SK-N-SH (cell line): ENCODE results near the gene JPH3.

Source experiments
- CTCF ChIP-seq: fragments of 200-600 bp; sonication (generic); IDR thresholded peaks from 2 replicates; pipeline ENCODE4 v1.6.1; 2017; ENCODE audit warnings: antibody characterized with exemption, mild to moderate bottlenecking, moderate library complexity
- EP300 ChIP-seq, 2 experiments: IDR thresholded peaks; 2 replicates each; pipeline versions ENCODE4 v1.4.0 to v1.6.1; 2012; ENCODE audit warnings: borderline replicate concordance in 1 of 2, low read depth in 1 of 2, low read length in 1 of 2
- EZH2phosphoT487 ChIP-seq: fragments of 200-600 bp; sonication (generic); IDR thresholded peaks from 2 replicates; pipeline ENCODE4 v1.6.1; 2017; ENCODE audit warnings: low read depth, mixed run types, mild to moderate bottlenecking, antibody characterized with exemption, moderate library complexity, borderline replicate concordance
- GATA2 ChIP-seq: sonication (generic); formaldehyde crosslinking; IDR thresholded peaks from 2 replicates; pipeline ENCODE4 v1.5.0; 2020; ENCODE audit warnings: mild to moderate bottlenecking, missing genetic modification reagents
- MAX ChIP-seq: IDR thresholded peaks from 2 replicates; pipeline ENCODE4 v1.4.0; 2012; ENCODE audit warnings: low read depth
- NFIC ChIP-seq: IDR thresholded peaks from 2 replicates; pipeline ENCODE4 v1.4.0; 2012; ENCODE audit warnings: borderline replicate concordance
- POLR2AphosphoS5 ChIP-seq: IDR thresholded peaks from 2 replicates; pipeline ENCODE4 v1.6.1; 2012; ENCODE audit warnings: low read depth, low read length
- REST ChIP-seq: IDR thresholded peaks from 2 replicates; pipeline ENCODE4 v1.6.1; 2012; ENCODE audit warnings: mild to moderate bottlenecking, low read depth, low read length, moderate library complexity
- SMC3 ChIP-seq: IDR thresholded peaks from 2 replicates; pipeline ENCODE4 v1.6.1; 2012; ENCODE audit warnings: low read depth, low read length, improper control_type of control experiment
- TAF1 ChIP-seq: IDR thresholded peaks from 2 replicates; pipeline ENCODE4 v1.6.1; 2012; ENCODE audit warnings: low read depth, mild to moderate bottlenecking, low read length, moderate library complexity, borderline replicate concordance
- TCF12 ChIP-seq: IDR thresholded peaks from 2 replicates; pipeline ENCODE4 v1.4.0; 2012
- YY1 ChIP-seq: IDR thresholded peaks from 2 replicates; pipeline ENCODE4 v1.4.0; 2012; ENCODE audit warnings: low read depth, mild to moderate bottlenecking

GRCh38 chr16:87696726-87697125, 94.4 kb downstream of the JPH3 start:
- TF ChIP-seq TAF1 (no peak), CTCF (no peak), EP300 (IDR thresholded peaks at IDR 0.05; ENCODE audit: borderline replicate concordance in 1 of 2, low read depth in 1 of 2, low read length in 1 of 2) (no peak), SMC3 (no peak), POLR2AphosphoS5 (no peak), EZH2phosphoT487 (no peak), REST (no peak), YY1 (no peak), TCF12 (no peak), GATA2 (CRISPR knock-in tag) (no peak), NFIC (no peak), MAX (no peak)
